ENCODE measurements around the gene RIMBP3C.
"Not testable (repeated sequence)": the region's sequence is repeated elsewhere in the genome, so short reads cannot be mapped to it uniquely, and the experiment has no call there.

Gene RIMBP3C

GRCh38 chr22:21551361-21551760 is at the start of gene RIMBP3C:
RIMBP3C (minus strand) TSS chr22:21551461; CDS start chr22:21550976, 485 bp downstream.
- in situ Hi-C loops (cut with MboI; ENCODE audit: low pct_unique_long_range_greater_than_20kb, low sequenced_read_pairs, unreplicated experiment); DNase-seq (ENCODE audit: low spot score): not testable (repeated sequence)

GRCh38 chr22:21599053-21599893 is 48.0 kb upstream of the RIMBP3C start:
- TF ChIP-seq CTCF (IDR thresholded peaks at IDR 0.05; ENCODE audit: extremely low read depth, insufficient read depth, missing control alignments): no peak
- in situ Hi-C loops (cut with MboI; ENCODE audit: low pct_unique_long_range_greater_than_20kb, low sequenced_read_pairs, unreplicated experiment): no loop called here
- DNase-seq (ENCODE audit: low spot score): no peak

- no peak for TF ChIP-seq CTCF (IDR thresholded peaks at IDR 0.05; ENCODE audit: extremely low read depth, insufficient read depth, missing control alignments)
- no peak for DNase-seq (ENCODE audit: low spot score)
- in situ Hi-C loops (cut with MboI; ENCODE audit: low pct_unique_long_range_greater_than_20kb, low sequenced_read_pairs, unreplicated experiment): no loop called here
These were observed 47.0 kb upstream of the RIMBP3C start for GRCh38 chr22:21598302-21598701.

DNA sequence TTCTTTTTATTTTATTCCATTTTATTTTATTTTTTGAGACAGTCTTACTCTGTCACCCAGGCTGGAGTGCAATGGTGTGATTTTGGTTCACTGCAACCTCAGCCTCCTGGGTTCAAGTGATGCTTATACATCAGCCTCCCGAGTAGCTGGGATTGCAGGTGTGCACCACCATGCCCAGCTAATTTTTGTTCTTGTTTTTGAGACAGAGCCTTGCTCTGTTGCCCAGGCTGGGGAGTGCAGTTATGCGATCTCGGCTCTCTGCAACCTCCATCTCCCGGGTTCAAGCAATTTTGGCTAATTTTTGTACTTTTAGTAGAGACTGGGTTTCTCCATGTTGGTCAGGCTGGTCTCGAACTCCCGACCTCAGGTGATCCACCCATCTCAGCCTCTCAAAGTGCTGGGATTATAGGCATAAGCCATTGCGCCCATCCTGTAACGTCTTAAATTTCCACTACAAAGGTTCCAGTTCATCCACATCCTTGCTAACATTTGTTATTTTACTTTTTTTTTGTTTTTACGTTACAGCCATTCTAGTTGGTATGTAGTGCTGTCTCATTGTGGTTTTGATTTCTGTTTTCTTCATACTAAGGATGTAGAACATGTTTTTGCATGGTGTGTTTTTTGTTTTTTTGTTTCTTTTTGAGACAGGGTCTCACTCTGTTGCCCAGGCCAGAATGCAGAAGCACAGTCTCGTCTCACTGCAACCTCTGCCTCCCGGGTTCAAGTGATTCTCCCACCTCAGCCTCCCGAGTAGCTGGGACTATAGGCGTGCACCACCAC is 45.3 kb upstream of the RIMBP3C start:
- in situ Hi-C loops (cut with MboI; ENCODE audit: low pct_unique_long_range_greater_than_20kb, low sequenced_read_pairs, unreplicated experiment): not testable (repeated sequence)

GRCh38 chr22:21594865-21595452 is 43.7 kb upstream of the RIMBP3C start:
- in situ Hi-C loops (cut with MboI; ENCODE audit: low pct_unique_long_range_greater_than_20kb, low sequenced_read_pairs, unreplicated experiment): no loop called here
- TF ChIP-seq CTCF (IDR thresholded peaks at IDR 0.05; ENCODE audit: extremely low read depth, insufficient read depth, missing control alignments): no peak
- no peak for DNase-seq (ENCODE audit: low spot score)

More for the DNA sequence above, 45.3 kb upstream of the RIMBP3C start:
- DNase-seq (ENCODE audit: low spot score): not testable (repeated sequence)

DNA sequence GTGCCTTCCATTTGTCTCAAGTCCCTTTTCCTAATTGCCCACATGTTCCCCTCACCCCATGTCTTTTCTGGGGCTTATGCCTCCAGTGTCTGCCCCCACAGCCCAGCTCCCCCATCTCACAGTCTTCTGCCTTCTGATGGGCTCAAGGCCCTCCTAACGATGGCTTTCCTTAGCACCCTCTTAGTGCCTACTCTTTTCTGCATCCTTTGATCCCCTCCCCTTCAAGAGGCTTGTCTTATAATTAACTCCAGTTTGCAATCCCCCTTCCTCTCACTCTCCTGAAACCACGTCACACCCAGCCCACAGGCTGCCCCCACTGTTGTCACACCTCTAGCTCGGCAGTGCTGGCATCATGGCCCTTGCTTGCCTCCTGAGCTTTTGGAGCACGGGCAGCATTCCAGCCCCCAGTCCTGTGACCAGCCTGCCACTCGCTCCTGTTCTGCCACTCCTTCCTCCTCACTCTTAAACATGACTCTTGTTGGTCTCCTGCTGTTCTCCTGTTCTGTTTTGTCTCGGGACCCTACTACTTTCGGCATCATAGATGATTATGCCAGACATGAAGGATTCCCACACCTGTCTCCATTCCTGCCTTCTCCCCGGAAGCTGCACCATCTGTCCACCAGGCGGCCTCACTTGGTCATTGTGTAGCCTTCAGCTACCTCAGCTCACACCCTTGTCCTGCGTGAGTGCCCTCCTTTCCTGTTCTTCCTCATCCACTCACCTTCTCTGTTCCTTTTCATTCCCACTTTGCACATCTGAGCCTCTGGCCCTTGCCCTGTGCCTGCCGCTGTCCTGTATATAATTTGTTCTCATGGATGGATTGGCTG is 42.4 kb upstream of the RIMBP3C start:
- in situ Hi-C loops (cut with MboI; ENCODE audit: low pct_unique_long_range_greater_than_20kb, low sequenced_read_pairs, unreplicated experiment): no loop called here
- no peak for DNase-seq (ENCODE audit: low spot score)
- peak; percentile 7 for TF ChIP-seq CTCF (IDR thresholded peaks at IDR 0.05; ENCODE audit: extremely low read depth, insufficient read depth, missing control alignments)

GRCh38 chr22:21592422-21592821 is 41.2 kb upstream of the RIMBP3C start:
- no peak for DNase-seq (ENCODE audit: low spot score)
- in situ Hi-C loops (cut with MboI; ENCODE audit: low pct_unique_long_range_greater_than_20kb, low sequenced_read_pairs, unreplicated experiment): no loop called here
- no peak for TF ChIP-seq CTCF (IDR thresholded peaks at IDR 0.05; ENCODE audit: extremely low read depth, insufficient read depth, missing control alignments)
